Measurements from ENCODE around the gene TMEM43.

DNA sequence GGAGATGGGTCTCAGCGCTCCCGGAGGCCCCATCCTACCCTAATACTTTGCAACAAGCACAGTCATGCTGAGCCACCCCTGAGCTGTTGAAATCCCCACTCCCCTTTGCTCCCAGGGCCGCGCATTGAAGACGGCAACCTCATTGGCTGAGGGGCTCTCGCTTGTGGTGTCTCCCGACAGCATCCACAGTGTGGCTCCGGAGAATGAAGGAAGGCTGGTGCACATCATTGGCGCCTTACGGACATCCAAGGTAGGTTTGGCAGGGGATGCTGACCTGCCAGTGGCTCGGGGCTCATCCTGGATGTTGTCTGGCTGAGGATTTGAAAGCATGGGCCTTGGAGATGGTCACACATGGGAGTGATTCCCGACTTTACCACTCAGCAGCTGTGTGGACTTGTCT is 5.9 kb downstream of the TMEM43 start:
- TF ChIP-seq RFX5 (IDR thresholded peaks at IDR 0.05; ENCODE audit: borderline replicate concordance, low read depth, low read length) (no peak), BRCA1 (IDR thresholded peaks at IDR 0.05; ENCODE audit: low read depth, low read length) (no peak), POLR2A (IDR thresholded peaks at IDR 0.05; ENCODE audit: control extremely low read depth in 1 of 2, low read depth in 2 of 2, low read length in 2 of 2) (no peak), POLR2AphosphoS5 (IDR thresholded peaks at IDR 0.05; ENCODE audit: low read depth, low read length) (no peak), USF2 (IDR thresholded peaks at IDR 0.05; ENCODE audit: low read length) (no peak), SIN3A (conservative IDR thresholded peaks at IDR 0.05 in 1 of 2, IDR thresholded peaks at IDR 0.05 in 1 of 2; ENCODE audit: low read depth in 1 of 2, low read length in 2 of 2) (no peak), RNF2 (IDR thresholded peaks at IDR 0.05; ENCODE audit: borderline replicate concordance, low read depth, low read length, missing control alignments, poor library complexity, severe bottlenecking) (no peak), RBBP5 (IDR thresholded peaks at IDR 0.05; ENCODE audit: borderline replicate concordance, low read depth, low read length) (no peak), TEAD4 (IDR thresholded peaks at IDR 0.05; ENCODE audit: low read depth, low read length) (no peak)
- TF ChIP-seq, protein P1, sequence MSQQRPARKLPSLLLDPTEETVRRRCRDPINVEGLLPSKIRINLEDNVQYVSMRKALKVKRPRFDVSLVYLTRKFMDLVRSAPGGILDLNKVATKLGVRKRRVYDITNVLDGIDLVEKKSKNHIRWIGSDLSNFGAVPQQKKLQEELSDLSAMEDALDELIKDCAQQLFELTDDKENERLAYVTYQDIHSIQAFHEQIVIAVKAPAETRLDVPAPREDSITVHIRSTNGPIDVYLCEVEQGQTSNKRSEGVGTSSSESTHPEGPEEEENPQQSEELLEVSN (IDR thresholded peaks at IDR 0.05), result no peak
- TF ChIP-seq, protein P2, sequence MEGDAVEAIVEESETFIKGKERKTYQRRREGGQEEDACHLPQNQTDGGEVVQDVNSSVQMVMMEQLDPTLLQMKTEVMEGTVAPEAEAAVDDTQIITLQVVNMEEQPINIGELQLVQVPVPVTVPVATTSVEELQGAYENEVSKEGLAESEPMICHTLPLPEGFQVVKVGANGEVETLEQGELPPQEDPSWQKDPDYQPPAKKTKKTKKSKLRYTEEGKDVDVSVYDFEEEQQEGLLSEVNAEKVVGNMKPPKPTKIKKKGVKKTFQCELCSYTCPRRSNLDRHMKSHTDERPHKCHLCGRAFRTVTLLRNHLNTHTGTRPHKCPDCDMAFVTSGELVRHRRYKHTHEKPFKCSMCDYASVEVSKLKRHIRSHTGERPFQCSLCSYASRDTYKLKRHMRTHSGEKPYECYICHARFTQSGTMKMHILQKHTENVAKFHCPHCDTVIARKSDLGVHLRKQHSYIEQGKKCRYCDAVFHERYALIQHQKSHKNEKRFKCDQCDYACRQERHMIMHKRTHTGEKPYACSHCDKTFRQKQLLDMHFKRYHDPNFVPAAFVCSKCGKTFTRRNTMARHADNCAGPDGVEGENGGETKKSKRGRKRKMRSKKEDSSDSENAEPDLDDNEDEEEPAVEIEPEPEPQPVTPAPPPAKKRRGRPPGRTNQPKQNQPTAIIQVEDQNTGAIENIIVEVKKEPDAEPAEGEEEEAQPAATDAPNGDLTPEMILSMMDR (IDR thresholded peaks at IDR 0.05; ENCODE audit: control extremely low read depth in 1 of 3, insufficient read depth in 1 of 3, low read depth in 1 of 3, low read length in 3 of 3), result no peak
- TF ChIP-seq, protein P3, sequence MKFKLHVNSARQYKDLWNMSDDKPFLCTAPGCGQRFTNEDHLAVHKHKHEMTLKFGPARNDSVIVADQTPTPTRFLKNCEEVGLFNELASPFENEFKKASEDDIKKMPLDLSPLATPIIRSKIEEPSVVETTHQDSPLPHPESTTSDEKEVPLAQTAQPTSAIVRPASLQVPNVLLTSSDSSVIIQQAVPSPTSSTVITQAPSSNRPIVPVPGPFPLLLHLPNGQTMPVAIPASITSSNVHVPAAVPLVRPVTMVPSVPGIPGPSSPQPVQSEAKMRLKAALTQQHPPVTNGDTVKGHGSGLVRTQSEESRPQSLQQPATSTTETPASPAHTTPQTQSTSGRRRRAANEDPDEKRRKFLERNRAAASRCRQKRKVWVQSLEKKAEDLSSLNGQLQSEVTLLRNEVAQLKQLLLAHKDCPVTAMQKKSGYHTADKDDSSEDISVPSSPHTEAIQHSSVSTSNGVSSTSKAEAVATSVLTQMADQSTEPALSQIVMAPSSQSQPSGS (IDR thresholded peaks at IDR 0.05; ENCODE audit: low read length), result no peak
